Endothelial cell of umbilical vein (primary cell): Measurements from ENCODE around the gene LPIN2. TPM values are rescaled to one million over a fixed set of nuclear protein-coding genes. Genes with fewer than 3 reads are reported as not detected.

Source experiments
- BruUV-seq: library from RNA; stranded (reverse); fragments of 400-500 nt; replicated peaks from 2 replicates; lab custom pipeline; 2021; lab: Mats Ljungman, UMichigan
- CTCF ChIA-PET: fragments of 300-600, 350-600 bp; sonication (Branson Sonifier 250); formaldehyde crosslinking; loops from one replicate; lab custom pipeline; 2021; ENCODE audit warnings: antibody characterized with exemption, inconsistent platforms; lab: Charles Lee
- POLR2A ChIA-PET: fragments of 300-600, 350-600 bp; sonication (Branson Sonifier 250); formaldehyde crosslinking; loops from one replicate; lab custom pipeline; 2021; ENCODE audit warnings: antibody characterized with exemption, inconsistent platforms; lab: Charles Lee
- DNase-seq: peaks from one replicate; pipeline ENCODE4 v3.0.0-alpha.2; 2011; ENCODE audit warnings: low read depth, low spot score
- FAIRE-seq: peaks from 2 replicates; lab custom pipeline; 2011; peaks lifted over from hg19 to GRCh38; lab: Jason Lieb, UNC
- H2AFZ ChIP-seq: 2 replicates; pipeline ENCODE4 v1.6.0; 2012; ENCODE audit warnings: low read depth, low read length, control low read depth, inconsistent platforms
- H3K27ac ChIP-seq: 2 replicates; pipeline ENCODE4 v1.5.1; 2011; ENCODE audit warnings: low read depth, mild to moderate bottlenecking, control low read depth, low read length, moderate library complexity; ENCODE audit not compliant: insufficient read depth
- H3K27me3 ChIP-seq, 2 experiments: 2 replicates each; pipeline versions ENCODE4 v1.6.0 to v1.6.1; 2011; ENCODE audit warnings: low read length in 2 of 2, mixed read lengths in 1 of 2; ENCODE audit not compliant: control insufficient read depth in 2 of 2, insufficient read depth in 2 of 2
- H3K36me3 ChIP-seq, 2 experiments: 2 replicates in 1 of 2; 3 replicates in 1 of 2; pipeline ENCODE4 v1.5.1; 2011; ENCODE audit warnings: low read length in 2 of 2, mild to moderate bottlenecking in 1 of 2, moderate library complexity in 1 of 2; ENCODE audit not compliant: control insufficient read depth in 2 of 2, insufficient read depth in 2 of 2; ENCODE audit errors: extremely low read depth in 1 of 2
- H3K4me1 ChIP-seq: 3 replicates; pipeline ENCODE4 v1.5.1; 2011; ENCODE audit warnings: mild to moderate bottlenecking, low read length; ENCODE audit not compliant: control insufficient read depth, insufficient read depth; ENCODE audit errors: extremely low read depth
- H3K4me2 ChIP-seq: 2 replicates; pipeline ENCODE4 v1.6.1; 2011; ENCODE audit warnings: low read length, control low read depth, mixed read lengths; ENCODE audit not compliant: insufficient read depth
- H3K4me3 ChIP-seq, 3 experiments: fragments of 200-600 bp in 1 of 3; sonication (generic), shearing (Covaris generic) in 1 of 3; replicated peaks in 1 of 3; 2 replicates each; pipeline ENCODE4 v1.5.1; 2011 to 2016; ENCODE audit warnings: control low read depth in 3 of 3, low read length in 3 of 3, mild to moderate bottlenecking in 2 of 3, inconsistent platforms in 1 of 3, low read depth in 1 of 3, moderate library complexity in 1 of 3; ENCODE audit not compliant: insufficient read depth in 1 of 3
- H3K79me2 ChIP-seq: 2 replicates; pipeline ENCODE4 v1.6.0; 2012; ENCODE audit warnings: low read length, inconsistent platforms; ENCODE audit not compliant: control insufficient read depth, insufficient read depth
- H3K9ac ChIP-seq: replicated peaks from 2 replicates; pipeline ENCODE3; 2011; ENCODE audit warnings: low read length, control low read depth; ENCODE audit not compliant: insufficient read depth; ENCODE audit errors: extremely low read depth
- H3K9me1 ChIP-seq: replicated peaks from 3 replicates; pipeline ENCODE4 v1.6.0; 2011; ENCODE audit warnings: mild to moderate bottlenecking, low read length; ENCODE audit not compliant: control insufficient read depth, insufficient read depth; ENCODE audit errors: extremely low read depth
- H3K9me3 ChIP-seq: replicated peaks from 2 replicates; pipeline ENCODE4 v1.5.1; 2012; ENCODE audit warnings: low read length, inconsistent platforms; ENCODE audit not compliant: control insufficient read depth, insufficient read depth
- H4K20me1 ChIP-seq: replicated peaks from 2 replicates; pipeline ENCODE3; 2011; ENCODE audit warnings: mild to moderate bottlenecking, low read length; ENCODE audit not compliant: control insufficient read depth, insufficient read depth; ENCODE audit errors: extremely low read depth
- EZH2 ChIP-seq: IDR thresholded peaks from 2 replicates; pipeline ENCODE4 v1.6.1; 2012; ENCODE audit warnings: borderline replicate concordance, low read depth, mild to moderate bottlenecking, moderate library complexity, low read length, inconsistent platforms; ENCODE audit not compliant: severe bottlenecking
- FOS ChIP-seq: IDR thresholded peaks from 2 replicates; pipeline ENCODE4 v1.6.1; 2011; ENCODE audit warnings: mild to moderate bottlenecking, low read length, moderate library complexity, borderline replicate concordance; ENCODE audit not compliant: insufficient read depth
- GATA2 ChIP-seq: IDR thresholded peaks from 2 replicates; pipeline ENCODE4 v1.7.0; 2011; ENCODE audit warnings: low read depth, mild to moderate bottlenecking, moderate library complexity, mixed read lengths, low read length; ENCODE audit not compliant: insufficient read length, insufficient read depth
- JUN ChIP-seq: IDR thresholded peaks from 2 replicates; pipeline ENCODE4 v1.6.1; 2011; ENCODE audit warnings: borderline replicate concordance, low read depth; ENCODE audit not compliant: insufficient read length, insufficient read depth
- MYC ChIP-seq: IDR thresholded peaks from one replicate; pipeline ENCODE4 v1.6.1; 2011; ENCODE audit warnings: mild to moderate bottlenecking, low read depth, low read length
- POLR2A ChIP-seq: IDR thresholded peaks from 2 replicates; pipeline ENCODE4 v1.6.1; 2012; ENCODE audit warnings: low read depth, mild to moderate bottlenecking, control low read depth, low read length
- POLR2AphosphoS5 ChIP-seq: IDR thresholded peaks from 2 replicates; pipeline ENCODE4 v1.6.1; 2012; ENCODE audit warnings: low read depth, mild to moderate bottlenecking, control low read depth, low read length, moderate library complexity; ENCODE audit not compliant: insufficient read depth
- dilution Hi-C: fragments of 300-500 bp; cut with MboI; formaldehyde crosslinking; loops from one replicate; pipeline ENCODE4 v1.15.0; 2019; ENCODE audit warnings: low sequenced_read_pairs; ENCODE audit not compliant: extremely low pct_ligation_motif_present
- intact Hi-C: fragments of 100-400 bp; cut with micrococcal nuclease; formaldehyde crosslinking; loops from one replicate; pipeline ENCODE4 v1.10.0; 2022
- polyA plus RNA-seq, 4 experiments: library from polyadenylated mRNA; depleted of rRNA in 3 of 4; stranded (reverse) in 3 of 4; unstranded in 1 of 4; fragments of >200 nt; gene quantifications; 2 replicates each; pipeline versions ENCODE4 v1.2.1 to v1.2.3, GENCODE V29; 2011 to 2012; ENCODE audit warnings: missing spikeins in 1 of 4
- total RNA-seq: library from RNA; stranded (reverse); gene quantifications from 2 replicates; pipeline ENCODE4 v1.2.3, GENCODE V29; 2021
- TF ChIP-seq, protein P1 (sequence below), 2 donors: IDR thresholded peaks; 1 replicate in 1 of 2; 2 replicates in 1 of 2; pipeline ENCODE4 v1.5.1; 2011; ENCODE audit warnings: low read length in 2 of 2, mild to moderate bottlenecking in 2 of 2, moderate library complexity in 2 of 2, control low read depth in 1 of 2, inconsistent platforms in 1 of 2, low read depth in 1 of 2; ENCODE audit not compliant: insufficient read depth in 1 of 2; ENCODE audit errors: extremely low read depth in 1 of 2
- TF ChIP-seq, protein P2 (sequence below): IDR thresholded peaks from 2 replicates; pipeline ENCODE4 v1.6.1; 2011; ENCODE audit not compliant: insufficient read depth, insufficient read length

Gene LPIN2
- total and polyA plus RNA-seq, 2 donors (not counting 3 experiments of a cell fraction or from before 2014, with no cell fraction given): 14.7 to 24.4 TPM

DNA sequence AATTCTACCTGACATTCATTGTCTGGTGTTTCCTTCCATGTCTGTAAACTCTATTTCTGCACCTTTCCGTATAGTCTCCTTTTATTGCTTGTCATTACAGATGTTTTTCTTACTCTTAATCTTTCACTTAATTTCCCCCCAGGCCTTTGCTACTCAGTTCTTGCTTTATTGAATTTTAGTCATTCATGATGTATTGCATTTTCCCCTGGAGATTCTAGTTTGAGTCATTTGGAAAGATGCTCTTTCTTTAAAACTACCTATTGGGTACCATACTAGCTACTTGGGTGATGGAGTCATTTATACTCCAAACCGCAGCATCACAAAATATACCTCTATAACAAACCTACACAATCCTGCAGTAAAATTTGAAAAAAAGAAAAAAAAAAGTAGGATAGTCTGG is 27.2 kb upstream of the LPIN2 start:
- H3K9me3 ChIP-seq: no peaks in the 10 kb centered on the region
- no peak overlapping the region for H3K4me3 ChIP-seq
- ChIA-PET POLR2A (no interaction called here), CTCF (interaction anchor here (3.9 kb wide), 1 partner anchor 22 kb away, joined by 25 read pairs; no protein-coding TSS in a partner anchor)
- H3K27me3 ChIP-seq: no peaks in the 10 kb centered on the region
- peaks cover 8% of the 10 kb centered on the region for H3K4me1 ChIP-seq
- H3K4me2 ChIP-seq: no peak overlapping the region
- no peak overlapping the region for H3K27ac ChIP-seq
- H3K36me3 ChIP-seq: no peaks in the 10 kb centered on the region
- H3K9ac ChIP-seq: no peak overlapping the region
- dilution Hi-C loops (no loop called here), intact Hi-C loops (no loop called here)
- no peaks in the 10 kb centered on the region for H3K9me1 ChIP-seq
- no TSS peak for BruUV-seq
- FAIRE-seq (no peak), DNase-seq (no peak)
- H2AFZ ChIP-seq: no peak overlapping the region
- no peaks in the 10 kb centered on the region for H4K20me1 ChIP-seq
- no peaks in the 10 kb centered on the region for H3K79me2 ChIP-seq
- TF ChIP-seq GATA2 (no peak), POLR2A (no peak), POLR2AphosphoS5 (no peak), MYC (no peak), FOS (no peak), EZH2 (no peak), JUN (no peak)
- TF ChIP-seq, protein P1, sequence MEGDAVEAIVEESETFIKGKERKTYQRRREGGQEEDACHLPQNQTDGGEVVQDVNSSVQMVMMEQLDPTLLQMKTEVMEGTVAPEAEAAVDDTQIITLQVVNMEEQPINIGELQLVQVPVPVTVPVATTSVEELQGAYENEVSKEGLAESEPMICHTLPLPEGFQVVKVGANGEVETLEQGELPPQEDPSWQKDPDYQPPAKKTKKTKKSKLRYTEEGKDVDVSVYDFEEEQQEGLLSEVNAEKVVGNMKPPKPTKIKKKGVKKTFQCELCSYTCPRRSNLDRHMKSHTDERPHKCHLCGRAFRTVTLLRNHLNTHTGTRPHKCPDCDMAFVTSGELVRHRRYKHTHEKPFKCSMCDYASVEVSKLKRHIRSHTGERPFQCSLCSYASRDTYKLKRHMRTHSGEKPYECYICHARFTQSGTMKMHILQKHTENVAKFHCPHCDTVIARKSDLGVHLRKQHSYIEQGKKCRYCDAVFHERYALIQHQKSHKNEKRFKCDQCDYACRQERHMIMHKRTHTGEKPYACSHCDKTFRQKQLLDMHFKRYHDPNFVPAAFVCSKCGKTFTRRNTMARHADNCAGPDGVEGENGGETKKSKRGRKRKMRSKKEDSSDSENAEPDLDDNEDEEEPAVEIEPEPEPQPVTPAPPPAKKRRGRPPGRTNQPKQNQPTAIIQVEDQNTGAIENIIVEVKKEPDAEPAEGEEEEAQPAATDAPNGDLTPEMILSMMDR (IDR thresholded peaks at IDR 0.05; ENCODE audit: extremely low read depth in 1 of 2, insufficient read depth in 1 of 2, low read depth in 1 of 2, low read length in 2 of 2): no peak
- TF ChIP-seq, protein P2, sequence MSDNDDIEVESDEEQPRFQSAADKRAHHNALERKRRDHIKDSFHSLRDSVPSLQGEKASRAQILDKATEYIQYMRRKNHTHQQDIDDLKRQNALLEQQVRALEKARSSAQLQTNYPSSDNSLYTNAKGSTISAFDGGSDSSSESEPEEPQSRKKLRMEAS: no peak
